NCI-H187 treated with DMSO at 0.1 percent for 48 hours (cell line): Measurements from ENCODE around the gene CDC42EP3.

Experiments
- DNase-seq: peaks from one replicate; lab custom pipeline; 2025; lab: John Stamatoyannopoulos, UW

CDC42EP3 gene

DNA sequence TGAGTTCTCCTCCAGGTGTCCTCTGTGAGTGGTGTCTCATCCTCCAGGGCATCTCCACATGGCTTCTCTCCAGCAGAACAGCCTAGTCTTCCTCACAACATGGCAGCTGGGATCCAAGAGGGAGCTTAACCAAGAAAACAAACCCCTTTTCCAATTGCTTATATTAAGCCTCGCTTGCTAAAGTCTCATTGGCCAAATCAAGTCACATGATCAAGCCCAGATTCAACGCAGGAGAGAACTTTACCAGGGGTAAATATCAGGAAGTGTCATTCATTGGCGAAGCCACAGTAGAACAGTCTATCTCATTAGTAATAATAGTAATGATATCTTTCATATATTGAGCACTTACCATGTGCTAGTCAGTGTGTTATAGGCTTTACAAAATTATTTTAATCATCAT, 53.1 kb downstream of the CDC42EP3 start:
- DNase-seq, result no peak

DNA sequence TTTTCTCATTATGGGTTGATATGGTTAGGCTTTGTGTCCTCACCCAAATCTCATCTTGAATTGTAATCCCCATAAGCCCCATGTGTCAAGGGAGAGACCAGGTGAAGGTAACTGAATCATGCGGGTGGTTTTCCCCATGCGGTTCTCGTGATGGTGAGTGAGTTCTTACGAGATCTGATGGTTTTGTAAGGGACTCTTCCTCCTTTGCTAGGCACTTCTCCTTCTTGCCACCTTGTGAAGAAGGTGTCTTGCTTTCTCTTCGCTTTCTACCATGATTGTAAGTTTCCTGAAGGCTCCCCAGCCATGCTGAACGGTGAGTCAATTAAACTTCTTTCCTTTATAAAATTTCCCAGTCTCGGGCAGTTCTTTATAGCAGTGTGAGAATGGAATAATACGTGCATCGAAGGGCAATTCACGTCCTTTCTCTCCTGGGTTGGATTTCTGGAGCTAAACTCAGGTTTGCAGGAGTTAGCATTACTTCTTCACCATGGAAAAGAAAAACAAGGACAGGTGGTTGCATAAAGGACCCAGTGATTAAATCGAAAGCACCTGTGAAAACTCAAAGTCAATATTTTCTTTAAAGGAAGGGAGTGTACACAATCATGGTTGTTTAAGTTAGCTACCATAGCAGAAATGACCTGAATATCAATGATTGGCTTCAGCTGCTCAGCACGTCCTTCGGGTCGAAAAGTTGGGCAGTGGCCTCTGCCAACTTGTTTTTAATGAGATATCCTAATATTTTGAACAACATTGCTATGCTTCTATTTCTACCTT, 54.1 kb downstream of the CDC42EP3 start:
- no peak for DNase-seq

DNA sequence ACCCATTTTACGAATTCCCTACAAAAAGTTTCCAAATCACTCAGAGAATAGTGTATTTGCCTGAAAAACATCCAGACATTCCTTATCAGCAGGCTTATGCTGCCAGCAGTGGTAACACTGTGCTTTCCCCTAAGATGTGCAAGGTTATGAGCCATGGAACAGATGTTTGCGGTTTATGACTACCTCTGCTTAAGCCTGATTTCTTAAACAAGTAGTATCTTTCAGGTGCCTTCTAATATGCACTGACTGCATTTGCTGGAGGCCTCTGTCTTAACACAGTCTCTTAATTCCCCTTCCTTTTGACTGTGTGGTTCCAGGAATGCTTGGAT, 54.8 kb downstream of the CDC42EP3 start:
- DNase-seq, result no peak

DNA sequence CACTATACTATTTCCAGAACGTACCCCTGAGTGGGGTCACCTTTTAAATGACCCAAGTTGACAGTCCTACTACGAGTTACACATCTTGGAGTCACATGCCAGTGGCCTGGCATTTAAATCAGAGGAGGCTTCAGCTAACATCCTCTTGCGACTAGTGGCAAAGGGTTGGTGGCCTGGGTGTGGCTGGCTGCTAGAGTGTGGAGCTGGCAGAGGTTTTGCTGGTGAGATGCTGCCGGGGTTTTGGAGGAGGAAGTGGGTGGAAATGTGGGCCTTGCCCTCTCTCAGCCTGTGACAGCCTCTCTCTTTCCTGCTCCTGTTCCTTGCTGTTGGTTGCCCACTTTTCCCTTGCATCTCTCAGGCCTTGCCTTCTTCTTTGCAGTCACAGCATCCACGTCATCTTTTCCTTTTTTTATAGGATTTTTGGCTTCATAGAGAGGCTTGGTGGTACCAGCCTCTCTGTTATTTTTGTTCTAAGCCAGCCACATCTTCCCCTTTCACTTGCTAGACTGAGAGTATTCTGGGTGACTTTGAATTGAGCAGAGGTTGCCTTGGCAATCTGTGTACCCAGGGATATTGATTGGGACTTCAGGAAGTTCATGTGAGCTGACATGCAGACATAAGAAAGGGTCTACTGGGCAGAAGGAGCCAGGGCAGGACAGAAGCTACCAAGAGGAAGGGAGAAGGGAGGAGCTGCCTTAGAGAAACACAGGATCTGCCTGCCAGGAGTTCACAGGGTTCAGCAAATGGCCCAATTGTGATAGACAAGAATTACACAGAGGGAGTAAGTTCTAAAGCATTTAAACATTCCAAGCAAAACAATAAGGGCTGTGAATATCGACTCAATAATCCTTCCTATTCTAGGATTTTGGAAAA, 55.4 kb downstream of the CDC42EP3 start:
- DNase-seq, result no peak

DNA sequence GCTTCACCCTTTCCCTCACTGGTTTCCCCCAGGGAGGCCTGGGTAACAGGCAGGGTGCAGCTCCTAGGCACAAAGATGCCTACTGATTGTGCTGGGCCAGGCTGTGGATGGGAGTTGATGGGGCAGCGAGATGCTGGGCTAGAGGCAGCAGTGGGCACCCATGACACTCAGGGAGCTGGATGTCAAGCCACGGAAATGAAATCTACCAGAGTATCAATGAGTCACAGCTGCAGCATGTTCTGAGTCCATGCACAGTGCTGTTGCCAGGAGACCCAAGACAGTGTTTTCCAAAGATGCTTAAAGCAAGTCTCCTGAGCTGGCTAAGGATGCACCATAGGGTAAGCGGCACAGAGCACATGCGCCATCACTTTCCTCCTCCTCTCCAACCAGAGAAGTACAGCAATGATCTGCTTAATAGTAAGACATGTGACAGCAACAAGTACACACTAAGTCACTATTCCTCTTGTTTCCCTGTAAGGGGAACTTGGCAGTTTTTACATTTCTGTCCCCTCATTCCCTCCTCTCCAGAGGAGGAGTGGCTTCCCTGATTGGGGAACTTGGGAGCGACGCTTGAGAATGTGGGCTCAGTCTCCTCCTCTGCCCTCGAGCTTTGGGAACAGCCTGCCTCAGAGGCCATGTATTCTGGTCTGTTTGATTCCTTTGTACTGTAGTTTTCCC, 57.2 kb downstream of the CDC42EP3 start:
- DNase-seq, result no peak

DNA sequence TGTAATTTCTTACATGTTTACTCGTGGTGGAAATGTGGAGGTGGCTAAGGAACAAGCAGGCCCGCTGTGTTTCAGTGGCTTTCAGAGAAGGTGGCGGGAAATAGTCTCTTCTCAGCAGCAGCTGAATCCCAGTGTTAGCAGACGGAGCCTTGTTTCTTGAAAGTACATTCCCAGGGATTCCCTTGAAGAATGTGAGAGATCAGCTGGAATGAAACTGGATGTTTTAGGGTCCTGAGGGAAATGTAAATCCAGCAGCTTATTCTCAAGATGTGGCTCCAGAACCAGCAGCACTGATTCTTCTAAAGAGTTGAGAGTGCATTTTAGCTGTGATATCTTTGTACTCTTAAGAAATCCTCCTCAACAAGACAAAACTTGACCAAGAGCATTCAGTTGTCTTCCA, 59.1 kb downstream of the CDC42EP3 start:
- DNase-seq, result no peak

DNA sequence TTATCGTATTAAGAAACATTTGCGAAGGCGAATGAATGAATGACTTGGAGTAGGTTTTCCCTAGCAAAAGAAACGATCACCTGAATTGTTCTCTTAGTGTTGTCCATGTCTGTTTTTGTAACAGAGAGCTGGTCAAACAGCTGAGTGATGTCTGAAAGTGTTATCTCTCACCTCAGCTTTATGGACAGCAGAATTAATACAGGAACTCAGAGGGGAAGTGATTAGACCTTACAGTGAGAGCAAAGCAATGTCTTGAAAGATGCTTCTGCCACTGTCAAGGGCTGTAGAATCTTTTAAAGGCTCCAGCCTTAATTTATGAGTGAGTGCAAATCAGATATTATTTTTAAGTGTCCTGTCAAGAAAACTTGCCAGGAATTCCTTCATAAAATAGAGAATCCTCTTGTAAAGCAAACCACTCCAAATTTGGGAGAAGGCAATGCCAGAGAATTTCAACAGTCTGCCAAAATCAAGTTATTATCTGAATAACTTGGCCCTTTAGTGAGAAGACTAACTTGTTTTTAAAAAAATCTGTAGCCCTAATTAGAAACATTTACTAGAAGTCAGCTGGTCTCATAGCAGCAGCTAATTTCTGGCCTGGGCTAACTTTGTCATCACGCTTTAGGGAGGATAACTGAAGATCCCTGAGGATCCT, 60.7 kb downstream of the CDC42EP3 start:
- DNase-seq, result no peak

DNA sequence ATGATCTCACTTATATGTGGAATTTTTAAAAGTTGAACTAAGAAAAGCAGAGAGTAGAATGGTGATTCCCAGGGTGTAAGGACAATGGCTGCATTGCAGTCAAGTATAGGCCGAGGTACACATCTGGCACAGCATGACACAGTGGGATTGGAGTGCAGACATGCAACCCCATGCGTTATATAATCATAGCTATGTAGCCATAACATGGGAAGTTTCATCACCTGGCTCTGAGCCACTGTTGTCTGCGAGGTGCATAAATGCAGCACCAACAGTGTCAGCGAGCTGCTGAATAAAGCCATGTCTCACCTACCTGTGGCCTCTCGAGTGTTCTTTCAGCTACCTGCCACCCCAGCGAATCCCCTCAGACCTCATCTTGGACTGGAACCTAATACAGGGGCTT, 61.7 kb downstream of the CDC42EP3 start:
- no peak for DNase-seq

DNA sequence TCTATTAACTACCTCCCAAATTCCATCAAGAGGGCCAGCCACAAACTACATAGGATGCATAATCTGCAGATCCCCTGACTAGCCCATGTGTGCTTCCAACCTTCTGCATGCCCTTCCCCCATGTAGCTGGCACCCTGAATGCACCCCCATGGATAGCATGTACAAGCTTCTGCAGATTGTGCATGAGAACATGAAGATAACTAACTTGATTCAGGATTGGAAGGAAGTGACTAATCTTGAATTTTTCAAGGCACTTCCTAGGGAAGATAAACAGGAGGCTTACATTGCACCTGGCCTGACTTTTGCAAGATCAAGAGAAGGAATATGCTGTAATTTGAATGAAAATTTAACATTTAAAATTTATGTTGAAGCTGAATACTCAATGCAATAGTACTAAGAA, 66.7 kb downstream of the CDC42EP3 start:
- no peak for DNase-seq

DNA sequence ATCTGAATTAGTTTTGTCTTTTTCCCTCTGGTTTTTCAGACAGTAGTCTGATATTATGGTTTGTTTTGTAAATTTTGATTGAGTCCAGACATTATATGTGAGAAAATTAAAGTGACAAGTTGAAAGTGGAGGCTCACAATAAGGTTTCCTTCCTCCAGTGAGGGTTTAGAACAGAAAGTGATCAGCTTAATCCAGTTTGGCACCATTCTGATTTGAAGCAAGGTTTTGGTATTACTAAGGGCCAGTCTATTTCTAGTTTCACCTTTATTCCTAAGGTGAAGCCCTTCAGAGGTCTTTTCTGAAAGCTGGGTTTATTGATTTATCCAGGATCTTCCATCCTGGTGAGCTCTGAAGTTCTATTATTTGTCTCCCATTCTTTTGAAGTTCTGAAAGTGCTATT, 68.7 kb downstream of the CDC42EP3 start:
- no peak for DNase-seq

DNA sequence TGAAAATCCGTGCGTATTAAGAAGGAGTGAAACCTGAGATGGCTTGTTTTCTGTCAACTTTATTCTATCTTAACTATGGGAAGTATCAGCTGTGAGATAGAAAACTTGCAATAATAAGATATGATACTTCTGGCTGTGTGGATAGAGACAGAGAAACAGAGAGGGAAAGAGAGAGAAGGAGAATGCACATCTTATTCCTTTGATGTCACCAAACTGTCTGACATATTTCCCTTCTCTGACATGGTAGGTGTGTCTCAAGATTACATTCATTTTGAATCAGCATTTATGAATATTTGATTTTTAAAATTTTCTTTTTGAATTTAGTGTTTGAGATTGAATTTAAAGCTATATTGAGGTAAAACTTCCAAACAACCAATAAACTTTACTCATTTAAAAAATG, 69.4 kb downstream of the CDC42EP3 start:
- no peak for DNase-seq

DNA sequence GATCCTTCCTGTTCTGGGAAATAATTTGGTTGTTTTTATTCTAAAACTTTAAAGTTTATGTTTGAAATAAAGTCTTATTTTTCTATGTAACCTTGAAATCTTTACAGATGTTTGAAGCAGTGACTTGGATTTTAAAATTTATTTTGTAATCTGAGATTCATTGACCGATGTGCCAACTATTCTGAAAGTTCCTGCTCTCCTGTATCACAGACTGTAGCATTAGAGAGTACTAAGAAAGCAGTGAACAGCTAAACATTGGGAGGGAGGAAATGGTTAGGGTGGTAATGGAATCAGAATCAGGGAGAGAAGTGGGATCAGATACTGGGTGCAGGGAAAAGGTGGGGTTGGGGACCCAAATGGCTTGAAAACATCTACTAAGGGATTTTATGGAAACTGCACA, 69.9 kb downstream of the CDC42EP3 start:
- no peak for DNase-seq

DNA sequence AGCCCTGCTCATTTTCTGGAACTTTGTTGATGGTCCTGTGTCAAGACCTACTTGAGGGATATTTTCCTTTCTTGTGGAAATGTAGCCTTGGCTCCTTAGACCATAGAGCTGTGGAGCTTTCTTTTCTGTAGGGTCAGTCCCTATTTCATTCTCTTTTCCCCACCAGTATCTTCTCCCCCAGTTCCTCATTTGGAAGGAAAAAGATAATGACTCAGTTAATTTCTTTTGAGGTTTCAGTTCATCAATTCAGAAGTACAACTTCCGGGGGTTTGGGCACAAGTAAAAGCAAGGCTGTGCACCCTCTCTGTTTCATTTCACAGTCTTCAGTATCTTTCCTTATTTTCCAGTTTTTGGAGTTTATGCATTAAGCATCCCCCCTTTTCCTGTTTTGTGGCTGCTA, 70.7 kb downstream of the CDC42EP3 start:
- DNase-seq, result no peak

DNA sequence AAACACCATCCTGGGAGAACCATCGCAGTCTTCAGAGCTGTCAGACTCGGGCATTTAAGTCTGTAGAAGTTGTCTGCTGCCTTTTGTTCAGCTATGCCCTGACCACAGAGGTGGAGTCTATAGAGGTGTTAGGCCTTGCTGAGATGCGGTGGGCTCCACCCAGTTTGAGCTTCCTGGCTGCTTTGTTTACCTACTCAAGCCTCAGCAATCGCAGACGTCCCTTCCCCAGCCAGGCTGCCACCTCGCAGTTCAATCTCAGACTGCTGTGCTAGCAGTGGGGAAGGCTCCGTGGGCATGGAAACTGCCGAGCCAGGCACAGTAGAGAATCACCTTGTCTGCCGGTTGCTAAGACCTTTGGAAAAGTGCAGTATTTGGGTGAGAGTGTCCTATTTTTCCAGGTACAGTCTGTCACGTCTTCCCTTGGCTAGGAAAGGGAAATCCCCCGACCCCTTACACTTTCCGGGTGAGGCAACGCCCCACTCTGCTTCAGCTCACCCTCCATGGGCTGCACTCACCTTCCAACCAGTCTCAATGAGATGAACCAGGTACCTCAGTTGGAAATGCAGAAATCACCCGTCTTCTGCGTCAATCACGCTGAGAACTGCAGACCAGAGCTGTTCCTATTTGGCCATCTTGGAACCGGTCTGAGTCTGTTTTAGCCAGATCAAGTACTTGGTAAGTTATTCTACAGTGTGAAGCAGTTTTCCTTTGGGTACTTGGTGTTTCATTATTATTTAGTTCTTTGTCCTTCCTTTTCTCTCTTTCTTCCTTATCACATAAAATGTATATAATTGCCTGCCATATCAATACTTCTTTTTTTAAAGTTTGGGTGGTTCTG, 71.5 kb downstream of the CDC42EP3 start:
- no peak for DNase-seq

DNA sequence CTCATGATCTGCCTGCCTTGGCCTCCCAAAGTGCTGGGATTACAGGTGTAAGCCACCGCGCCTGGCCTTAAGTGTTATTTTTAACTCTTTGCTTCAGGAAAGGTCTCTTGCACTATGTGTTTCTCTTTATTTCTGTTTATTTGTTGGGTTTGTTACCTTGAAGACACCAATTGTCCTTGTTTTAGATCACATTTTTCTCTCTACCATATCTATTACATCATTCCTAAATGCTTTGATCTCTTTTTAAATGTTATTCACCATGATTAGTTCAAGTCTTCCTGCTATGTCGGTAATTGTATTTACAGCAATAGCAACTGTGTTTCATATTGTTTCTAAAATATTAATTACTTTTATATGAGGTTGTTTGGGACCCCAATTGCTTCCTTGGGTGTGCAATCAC, 77.7 kb downstream of the CDC42EP3 start:
- DNase-seq, result no peak

DNA sequence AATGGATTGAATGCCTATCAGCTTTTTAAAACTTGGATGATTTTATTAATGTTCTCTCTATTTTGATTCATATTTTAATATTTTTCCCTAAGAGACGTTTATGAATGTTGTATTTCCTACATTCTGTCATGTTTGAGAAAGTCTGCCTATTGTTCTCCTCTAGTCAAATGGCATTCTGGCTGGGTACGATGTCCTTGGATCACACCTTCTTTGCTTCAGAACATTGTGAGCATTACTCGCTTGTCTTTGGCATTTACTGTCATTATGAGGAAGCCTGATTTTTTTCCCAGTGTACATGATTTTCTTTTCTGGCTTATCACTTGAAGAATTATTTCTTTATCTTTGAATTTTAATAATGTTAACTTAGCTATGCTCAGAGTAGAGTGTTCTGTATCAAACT, 78.4 kb downstream of the CDC42EP3 start:
- no peak for DNase-seq
